Skeletal muscle satellite cell (primary cell): ENCODE results near the gene TMEM176B.
"Not testable (repeated sequence)": the region's sequence is repeated elsewhere in the genome, so short reads cannot be mapped to it uniquely, and the experiment has no call there.

Experiments
- H3K27me3 ChIP-seq: 2 replicates; pipeline ENCODE4 v1.7.0; 2013; ENCODE audit warnings: low read length; ENCODE audit not compliant: control insufficient read depth, insufficient read depth
- H3K36me3 ChIP-seq: 2 replicates; pipeline ENCODE4 v1.7.0; 2013; ENCODE audit warnings: mild to moderate bottlenecking, control low read depth, low read length; ENCODE audit not compliant: insufficient read depth
- H3K4me1 ChIP-seq: 2 replicates; pipeline ENCODE4 v1.7.0; 2013; ENCODE audit warnings: low read length; ENCODE audit not compliant: control insufficient read depth, insufficient read depth
- H3K4me2 ChIP-seq: 2 replicates; pipeline ENCODE4 v1.7.0; 2013; ENCODE audit warnings: mild to moderate bottlenecking, low read length
- H3K4me3 ChIP-seq: 2 replicates; pipeline ENCODE4 v1.7.0; 2013; ENCODE audit warnings: low read length
- H3K9ac ChIP-seq: 2 replicates; pipeline ENCODE4 v1.7.0; 2013; ENCODE audit warnings: mild to moderate bottlenecking, low read depth, low read length, moderate library complexity
- H3K9me3 ChIP-seq: replicated peaks from 2 replicates; pipeline ENCODE4 v1.7.0; 2013; ENCODE audit warnings: mild to moderate bottlenecking, control low read depth, low read length

The TMEM176B gene

GRCh38 chr7:150784954-150785353 lies 15.2 kb downstream of the TMEM176B start:
- H3K4me1 ChIP-seq = no peaks in the 10 kb centered on the region
- no peak overlapping the region for H3K4me2 ChIP-seq
- H3K9me3 ChIP-seq = no peaks in the 10 kb centered on the region
- no peak overlapping the region for H3K9ac ChIP-seq
- no peaks in the 10 kb centered on the region for H3K36me3 ChIP-seq
- peaks cover 11% of the 10 kb centered on the region for H3K27me3 ChIP-seq
- no peak overlapping the region for H3K4me3 ChIP-seq

- Histone ChIP-seq H3K4me2 (no peak overlapping the region), H3K27me3 (peaks cover 11% of the 10 kb centered on the region), H3K36me3 (no peaks in the 10 kb centered on the region), H3K4me1 (no peaks in the 10 kb centered on the region), H3K4me3 (no peak overlapping the region), H3K9ac (no peak overlapping the region), H3K9me3 (no peaks in the 10 kb centered on the region)
Measured at GRCh38 chr7:150784120-150784736, 15.9 kb downstream of the TMEM176B start.

- no peaks in the 10 kb centered on the region for H3K36me3 ChIP-seq
- H3K4me3 ChIP-seq = no peak overlapping the region
- H3K27me3 ChIP-seq = peaks cover 11% of the 10 kb centered on the region
- H3K9ac ChIP-seq = no peak overlapping the region
- H3K4me2 ChIP-seq = no peak overlapping the region
- H3K4me1 ChIP-seq = no peaks in the 10 kb centered on the region
- H3K9me3 ChIP-seq = no peaks in the 10 kb centered on the region
Measured at GRCh38 chr7:150781961-150782360, 18.2 kb downstream of the TMEM176B start.

GRCh38 chr7:150781103-150781502 lies 19.1 kb downstream of the TMEM176B start:
- Histone ChIP-seq H3K27me3 (peaks cover 11% of the 10 kb centered on the region), H3K9me3 (no peaks in the 10 kb centered on the region), H3K4me2 (no peak overlapping the region), H3K4me1 (no peaks in the 10 kb centered on the region), H3K36me3 (no peaks in the 10 kb centered on the region), H3K4me3 (no peak overlapping the region), H3K9ac (no peak overlapping the region)

GRCh38 chr7:150780292-150780691 lies 19.9 kb downstream of the TMEM176B start:
- Histone ChIP-seq H3K4me3 (no peak overlapping the region), H3K36me3 (no peaks in the 10 kb centered on the region), H3K9me3 (no peaks in the 10 kb centered on the region), H3K4me2 (no peak overlapping the region), H3K27me3 (peaks cover 8% of the 10 kb centered on the region), H3K4me1 (no peaks in the 10 kb centered on the region), H3K9ac (no peak overlapping the region)

GRCh38 chr7:150778738-150779301 lies 21.3 kb downstream of the TMEM176B start:
- no peak overlapping the region for H3K4me2 ChIP-seq
- H3K9me3 ChIP-seq = no peaks in the 10 kb centered on the region
- no peak overlapping the region for H3K9ac ChIP-seq
- H3K27me3 ChIP-seq = no peaks in the 10 kb centered on the region
- H3K36me3 ChIP-seq = no peaks in the 10 kb centered on the region
- no peaks in the 10 kb centered on the region for H3K4me1 ChIP-seq
- no peak overlapping the region for H3K4me3 ChIP-seq

GRCh38 chr7:150778014-150778737 lies 22.0 kb downstream of the TMEM176B start:
- H3K4me3 ChIP-seq = no peak overlapping the region
- no peaks in the 10 kb centered on the region for H3K4me1 ChIP-seq
- H3K36me3 ChIP-seq = no peaks in the 10 kb centered on the region
- no peak overlapping the region for H3K4me2 ChIP-seq
- no peaks in the 10 kb centered on the region for H3K9me3 ChIP-seq
- no peaks in the 10 kb centered on the region for H3K27me3 ChIP-seq
- no peak overlapping the region for H3K9ac ChIP-seq

- H3K4me3 ChIP-seq, H3K4me2 ChIP-seq, H3K9me3 ChIP-seq, H3K4me1 ChIP-seq, H3K27me3 ChIP-seq, H3K36me3 ChIP-seq, H3K9ac ChIP-seq: not testable (repeated sequence)
Measured at GRCh38 chr7:150774131-150774530, 26.0 kb downstream of the TMEM176B start.

GRCh38 chr7:150769768-150770167 lies 30.4 kb downstream of the TMEM176B start:
- Histone ChIP-seq H3K4me3 (no peak overlapping the region), H3K4me1 (no peaks in the 10 kb centered on the region), H3K27me3 (no peaks in the 10 kb centered on the region), H3K4me2 (no peak overlapping the region), H3K9ac (no peak overlapping the region), H3K9me3 (no peaks in the 10 kb centered on the region), H3K36me3 (no peaks in the 10 kb centered on the region)

- no peak overlapping the region for H3K9ac ChIP-seq
- no peak overlapping the region for H3K4me3 ChIP-seq
- no peak overlapping the region for H3K4me2 ChIP-seq
- no peaks in the 10 kb centered on the region for H3K27me3 ChIP-seq
- H3K4me1 ChIP-seq = no peaks in the 10 kb centered on the region
- H3K36me3 ChIP-seq = no peaks in the 10 kb centered on the region
- H3K9me3 ChIP-seq = no peaks in the 10 kb centered on the region
Measured at GRCh38 chr7:150766334-150766709, 33.8 kb downstream of the TMEM176B start.

GRCh38 chr7:150759479-150759878 lies 40.7 kb downstream of the TMEM176B start:
- Histone ChIP-seq H3K9ac (no peak overlapping the region), H3K27me3 (no peaks in the 10 kb centered on the region), H3K36me3 (no peaks in the 10 kb centered on the region), H3K4me1 (no peaks in the 10 kb centered on the region), H3K4me3 (no peak overlapping the region), H3K9me3 (no peaks in the 10 kb centered on the region), H3K4me2 (no peak overlapping the region)

- Histone ChIP-seq H3K4me1 (no peaks in the 10 kb centered on the region), H3K27me3 (no peaks in the 10 kb centered on the region), H3K9me3 (no peaks in the 10 kb centered on the region), H3K36me3 (no peaks in the 10 kb centered on the region), H3K9ac (no peak overlapping the region), H3K4me2 (no peak overlapping the region), H3K4me3 (no peak overlapping the region)
Measured at GRCh38 chr7:150756858-150757257, 43.3 kb downstream of the TMEM176B start.
